Fibroblast of skin of left quadriceps (primary cell): ENCODE results near the gene DNMT3L.
"Not testable (repeated sequence)": the region's sequence is repeated elsewhere in the genome, so short reads cannot be mapped to it uniquely, and the experiment has no call there.

ENCODE experiments used
- DNase-seq, 2 experiments: peaks; one replicate each; pipeline ENCODE4 v3.0.0-alpha.2; 2013; ENCODE audit warnings: low read depth in 2 of 2

Gene DNMT3L

DNA sequence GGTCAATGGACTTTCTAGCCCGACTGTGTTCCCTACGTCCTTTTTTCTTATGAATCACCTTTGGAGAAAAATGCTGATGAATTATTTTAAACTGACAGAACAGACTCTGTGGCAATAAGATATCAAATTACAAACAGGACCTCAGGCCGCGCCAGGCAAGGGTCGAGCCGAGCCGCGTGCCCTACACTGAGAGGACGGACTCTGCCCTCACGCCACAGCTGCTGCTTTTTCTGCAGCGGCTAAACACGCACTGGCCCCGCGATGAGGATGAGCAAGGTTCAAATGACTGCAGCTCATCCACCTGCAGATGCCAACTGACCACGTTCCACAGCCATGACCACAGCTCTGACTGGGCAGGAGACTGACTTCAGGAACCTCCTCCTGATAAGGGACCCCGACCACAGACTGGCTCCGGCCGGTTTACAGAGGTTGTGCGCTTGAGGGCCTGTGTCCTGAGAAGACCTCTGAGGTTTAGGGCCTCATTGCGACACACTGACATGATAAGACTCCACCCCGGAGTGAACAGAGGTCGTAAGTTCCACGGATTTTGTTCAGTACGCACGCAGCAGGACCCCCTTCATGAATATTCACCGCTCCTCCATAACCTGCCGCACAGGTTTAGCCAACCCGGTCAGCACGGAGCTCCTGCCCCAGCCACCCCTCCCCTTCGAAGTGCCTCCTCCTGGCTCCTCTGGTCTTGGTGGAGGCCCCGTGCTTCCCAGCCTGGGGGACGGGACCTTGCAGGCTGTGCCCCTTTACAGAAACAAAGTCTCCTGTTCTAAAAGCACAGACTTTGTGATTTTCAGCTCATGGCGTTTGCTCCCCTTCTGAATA is 12.3 kb downstream of the DNMT3L start:
- DNase-seq = not testable (repeated sequence)

DNA sequence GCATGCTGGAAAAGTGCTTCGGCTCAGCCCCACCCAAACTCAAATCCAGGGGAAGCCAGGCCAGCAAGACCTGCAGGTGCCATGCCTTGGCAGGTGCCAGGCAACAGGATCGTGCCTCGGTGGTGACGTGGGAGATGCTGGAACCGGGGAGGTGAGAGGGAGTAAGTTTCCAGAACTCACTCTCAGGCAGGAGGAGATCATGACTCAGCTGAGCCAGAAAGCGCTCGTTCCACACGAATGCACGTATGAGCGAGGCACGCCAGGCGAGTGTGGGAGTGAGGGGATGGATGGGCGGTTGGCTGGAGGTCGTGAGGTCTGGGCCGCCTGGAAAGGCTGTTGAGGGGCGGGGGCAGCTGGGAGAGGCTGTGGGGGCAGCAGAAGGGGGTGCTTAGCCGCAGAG is 13.8 kb downstream of the DNMT3L start:
- not testable (repeated sequence) for DNase-seq

DNA sequence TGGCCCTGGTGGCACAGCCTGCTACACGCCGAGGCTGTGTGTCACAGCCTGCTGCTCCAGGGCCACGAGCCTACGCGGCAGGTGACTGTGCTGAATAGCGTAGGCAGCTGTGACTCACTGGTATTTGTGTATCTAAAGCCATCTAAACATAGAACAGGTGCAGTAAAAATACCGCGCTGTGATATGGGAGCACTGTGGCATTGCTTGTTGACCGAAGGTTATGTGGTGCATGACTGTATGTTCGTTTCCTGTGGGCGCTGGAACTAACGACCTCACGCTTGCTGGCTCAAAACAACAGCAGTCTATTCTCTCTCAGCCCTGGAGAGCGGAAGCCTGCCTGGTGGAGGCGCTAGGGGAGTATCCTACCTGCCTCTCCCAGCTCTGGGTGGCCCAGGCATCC is 17.7 kb downstream of the DNMT3L start:
- DNase-seq = not testable (repeated sequence)

DNA sequence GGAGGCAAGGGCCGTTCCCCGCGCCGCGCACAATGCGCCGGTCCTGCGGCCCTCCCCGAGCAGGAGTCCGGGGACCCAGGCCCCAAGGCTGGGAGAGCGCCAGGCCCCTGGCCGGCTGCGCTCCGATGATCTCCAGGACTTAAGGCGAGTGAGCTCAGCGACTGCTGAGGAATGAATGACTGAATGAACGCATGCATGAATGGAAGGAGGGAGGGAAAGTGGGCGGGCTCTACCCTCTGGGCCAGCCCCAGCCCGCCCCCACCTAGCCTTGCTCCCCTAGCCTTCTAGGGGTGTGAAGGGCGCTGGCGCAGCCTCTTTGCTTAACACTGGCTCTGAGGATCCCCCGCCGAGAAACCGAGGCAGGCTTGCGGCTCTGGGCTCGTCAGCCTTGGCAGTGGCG is 20.4 kb downstream of the DNMT3L start:
- not testable (repeated sequence) for DNase-seq

DNA sequence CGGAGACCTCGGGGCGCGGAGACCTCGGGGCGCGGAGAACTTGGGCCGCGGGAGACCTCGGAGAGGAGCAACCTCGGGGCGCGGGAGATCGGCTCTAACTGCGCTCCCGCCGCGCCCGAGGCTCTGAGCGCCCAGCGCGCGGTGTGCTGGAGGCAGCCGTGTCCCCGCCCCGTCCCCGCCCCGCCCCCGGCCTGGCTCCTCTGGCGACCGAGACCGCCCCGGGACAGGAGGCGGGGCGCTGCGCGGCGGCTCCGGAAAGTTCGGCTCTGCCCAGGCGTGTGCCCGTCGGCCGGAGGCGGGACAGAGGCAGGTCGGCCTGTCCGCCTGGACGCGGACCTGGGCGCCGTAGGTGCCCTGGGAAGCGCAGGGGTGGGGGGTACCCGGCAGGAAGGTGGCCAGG is 20.9 kb downstream of the DNMT3L start, which contains the start of gene ICOSLG:
ICOSLG (minus strand) TSS at position 102 of the 400 bp plus-strand sequence. CDS start 126 bp downstream, outside the sequence.
- not testable (repeated sequence) for DNase-seq

DNA sequence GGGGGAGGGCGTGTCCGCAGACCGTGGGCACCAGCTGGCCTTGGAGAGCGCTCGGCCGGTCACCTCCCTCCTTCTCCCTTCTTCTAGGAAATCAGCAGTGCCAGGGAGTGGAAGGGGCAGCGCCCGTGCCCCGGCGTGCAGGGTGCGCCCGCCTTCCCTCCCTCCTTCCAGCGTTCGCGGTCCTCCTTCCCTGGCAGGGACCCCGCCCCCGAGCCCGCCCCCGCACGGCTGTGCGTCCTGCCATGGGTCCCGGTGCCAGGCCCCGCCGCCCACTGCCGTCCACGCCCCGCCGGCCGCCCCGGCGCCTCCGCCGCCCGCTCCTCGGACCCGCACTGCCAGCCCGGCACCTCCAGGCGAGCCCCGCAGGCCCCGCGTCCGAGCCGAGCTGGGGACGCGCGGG is 21.3 kb downstream of the DNMT3L start:
- not testable (repeated sequence) for DNase-seq

DNA sequence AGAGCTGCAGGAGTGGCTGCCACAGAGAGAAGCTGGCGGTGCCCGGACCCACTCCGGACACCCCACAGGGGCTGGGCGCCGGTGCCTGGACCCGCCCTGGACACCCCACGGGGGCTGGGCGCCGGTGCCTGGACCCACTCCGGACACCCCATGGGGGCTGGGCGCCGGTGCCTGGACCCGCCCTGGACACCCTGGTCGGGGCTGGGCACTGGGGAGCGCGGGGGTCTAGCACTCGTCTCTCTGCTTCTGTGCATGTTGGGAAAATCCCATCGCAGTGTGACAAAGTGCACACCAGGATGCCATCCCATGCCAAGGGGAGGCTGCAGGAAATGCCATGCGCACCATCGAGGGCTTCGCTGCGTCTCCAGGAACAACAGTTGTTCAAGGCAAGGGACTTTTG is 32.1 kb downstream of the DNMT3L start:
- DNase-seq = not testable (repeated sequence)

DNA sequence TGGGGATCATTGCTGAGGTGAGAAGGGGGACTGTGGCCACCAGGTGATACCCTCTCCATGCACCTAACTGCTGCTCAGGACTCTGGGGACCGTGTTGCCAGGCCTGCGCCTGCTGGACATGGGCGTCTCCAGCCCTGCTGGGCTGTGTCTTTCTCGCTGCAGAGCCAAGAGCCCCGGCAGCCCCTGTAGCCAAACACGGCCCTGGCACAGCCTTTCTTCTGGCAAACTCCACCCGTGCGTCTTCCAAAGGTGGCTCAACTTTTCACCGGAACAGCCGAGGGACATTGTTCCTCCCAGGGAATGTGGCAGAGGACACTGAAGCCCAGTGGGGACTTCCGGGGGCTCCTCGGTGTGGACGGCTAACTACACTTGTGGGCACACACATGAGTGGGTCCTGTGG is 33.6 kb downstream of the DNMT3L start:
- not testable (repeated sequence) for DNase-seq

DNA sequence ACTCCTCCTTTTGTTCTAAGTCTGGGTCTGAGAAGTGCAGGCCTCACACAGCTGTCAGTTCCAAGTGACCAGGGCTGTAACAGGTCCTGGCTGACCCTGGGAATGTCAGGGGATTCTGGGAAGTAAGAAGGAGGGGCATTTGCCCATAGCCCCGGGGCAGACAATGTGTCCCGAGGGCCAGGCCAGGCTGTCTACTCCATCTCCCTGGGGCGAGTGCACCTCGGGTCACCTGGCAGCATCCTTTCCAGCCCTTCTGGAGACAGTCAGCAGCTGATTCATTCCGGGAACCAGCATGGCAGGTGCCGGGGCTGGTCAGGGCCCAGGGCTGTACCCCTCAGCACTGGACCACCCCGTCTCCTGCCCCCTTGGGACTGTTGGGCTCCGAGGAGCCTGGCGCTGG is 34.1 kb downstream of the DNMT3L start:
- DNase-seq = not testable (repeated sequence)

DNA sequence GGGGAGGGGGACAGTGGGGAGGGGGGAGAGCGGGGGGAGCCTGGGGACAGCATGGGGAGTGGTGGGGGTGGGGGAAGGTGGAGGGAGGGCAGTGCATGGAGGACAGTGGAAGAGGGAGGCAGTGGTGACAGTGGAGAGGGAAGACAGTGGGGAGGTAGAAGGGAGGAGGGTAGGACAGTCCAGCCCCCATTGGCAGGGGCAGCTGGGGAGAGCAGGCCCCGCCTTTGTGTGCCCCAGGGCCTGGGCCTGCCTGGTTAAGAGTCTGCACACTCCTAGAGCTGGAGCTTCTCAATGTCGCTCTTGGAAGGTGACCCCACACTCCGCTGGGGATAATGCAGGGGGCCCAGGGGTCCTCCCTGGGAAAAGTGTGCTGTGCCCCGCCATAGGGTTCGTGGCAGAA is 36.1 kb downstream of the DNMT3L start:
- not testable (repeated sequence) for DNase-seq

DNA sequence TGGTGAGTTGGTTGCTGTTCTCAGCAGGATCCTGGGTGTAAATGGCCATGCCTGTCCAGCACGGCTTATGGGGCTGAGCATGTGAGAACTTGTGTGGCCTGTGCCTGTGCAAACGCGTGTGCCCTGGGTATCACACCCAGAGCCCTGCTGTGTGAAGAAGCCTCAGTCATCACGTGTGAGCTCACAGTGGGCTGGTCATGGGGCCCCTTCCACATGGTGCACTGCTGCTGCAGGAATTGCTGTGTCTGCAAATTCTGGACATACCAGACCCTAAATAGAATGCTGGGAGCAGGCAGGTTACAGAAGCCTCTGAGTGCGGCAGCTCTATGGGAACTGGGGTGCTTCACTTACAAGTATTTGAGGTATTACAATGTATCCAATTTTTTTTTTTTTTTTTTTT is 38.4 kb downstream of the DNMT3L start:
- not testable (repeated sequence) for DNase-seq

DNA sequence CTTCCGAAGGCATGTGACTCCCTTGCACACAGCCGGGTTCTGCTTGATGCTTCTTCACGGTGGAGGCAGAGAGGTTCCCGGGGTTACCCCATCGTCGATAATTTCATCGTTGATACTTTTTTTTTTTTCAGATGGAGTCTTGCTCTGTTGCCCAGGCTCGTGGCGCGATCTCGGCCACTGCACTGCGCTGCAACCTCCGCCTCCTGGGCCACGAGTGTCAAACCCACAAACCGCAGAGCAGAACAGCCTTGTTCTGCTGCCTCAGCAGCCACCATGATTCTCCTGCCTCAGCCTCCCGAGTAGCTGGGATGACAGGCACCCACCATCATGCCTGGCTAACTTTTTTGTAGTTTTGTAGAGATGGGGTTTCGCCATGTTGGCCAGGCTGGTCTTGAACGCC is 41.0 kb downstream of the DNMT3L start:
- not testable (repeated sequence) for DNase-seq

DNA sequence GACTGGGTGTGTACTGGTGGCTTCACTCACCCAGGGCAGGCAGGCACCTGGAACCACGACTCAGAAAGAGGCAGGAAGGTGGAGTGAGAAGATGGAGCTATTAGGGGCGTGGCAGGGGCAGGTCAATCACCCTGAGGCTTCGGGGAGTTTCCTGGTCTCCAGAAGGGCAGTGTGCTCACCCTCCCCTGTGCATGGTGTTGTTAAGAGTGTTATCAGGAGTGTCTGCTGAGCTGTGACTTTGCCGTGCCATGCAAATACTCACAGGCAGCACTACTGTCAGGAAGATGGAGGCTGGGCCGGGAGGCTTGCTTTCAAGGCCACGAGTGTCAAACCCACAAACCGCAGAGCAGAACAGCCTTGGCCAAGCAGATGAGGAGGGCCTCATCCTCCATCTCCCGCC is 43.2 kb downstream of the DNMT3L start:
- DNase-seq = not testable (repeated sequence)

DNA sequence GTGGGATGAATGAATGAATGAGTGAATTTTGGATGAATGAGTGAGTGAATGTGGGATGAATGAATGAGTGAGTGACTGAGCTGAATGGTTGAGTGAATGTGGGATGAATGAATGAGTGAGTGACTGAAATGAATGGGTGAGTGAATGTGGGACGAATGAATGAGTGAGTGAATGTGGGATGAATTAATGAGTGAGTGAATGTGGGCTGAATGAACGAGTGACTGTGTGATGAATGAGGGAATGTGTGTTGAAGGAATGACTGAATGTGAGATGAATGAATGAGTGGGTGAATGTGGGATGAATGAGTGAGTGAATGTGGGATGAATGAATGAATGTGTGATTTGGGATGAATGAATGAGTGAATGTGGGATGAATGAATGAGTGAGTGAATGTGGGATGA is 49.7 kb downstream of the DNMT3L start:
- not testable (repeated sequence) for DNase-seq

DNA sequence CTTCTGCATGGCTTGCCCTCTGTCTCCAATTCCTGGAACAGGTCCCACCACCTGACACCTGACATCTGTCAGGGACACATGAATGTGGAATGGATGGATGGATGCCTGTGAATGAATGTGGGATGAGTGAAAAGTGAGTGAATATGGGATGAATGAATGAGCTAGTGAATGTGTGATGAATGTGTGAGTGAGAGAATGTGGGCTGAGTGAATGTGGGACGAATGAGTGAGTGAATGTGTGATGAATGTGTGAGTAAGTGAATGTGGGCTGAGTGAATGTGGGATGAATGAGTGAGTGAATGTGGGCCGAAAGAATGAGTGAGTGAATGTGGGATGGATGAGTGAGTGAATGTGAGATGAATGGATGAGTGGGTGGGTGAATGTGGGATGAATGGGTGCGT is 50.1 kb downstream of the DNMT3L start:
- not testable (repeated sequence) for DNase-seq

DNA sequence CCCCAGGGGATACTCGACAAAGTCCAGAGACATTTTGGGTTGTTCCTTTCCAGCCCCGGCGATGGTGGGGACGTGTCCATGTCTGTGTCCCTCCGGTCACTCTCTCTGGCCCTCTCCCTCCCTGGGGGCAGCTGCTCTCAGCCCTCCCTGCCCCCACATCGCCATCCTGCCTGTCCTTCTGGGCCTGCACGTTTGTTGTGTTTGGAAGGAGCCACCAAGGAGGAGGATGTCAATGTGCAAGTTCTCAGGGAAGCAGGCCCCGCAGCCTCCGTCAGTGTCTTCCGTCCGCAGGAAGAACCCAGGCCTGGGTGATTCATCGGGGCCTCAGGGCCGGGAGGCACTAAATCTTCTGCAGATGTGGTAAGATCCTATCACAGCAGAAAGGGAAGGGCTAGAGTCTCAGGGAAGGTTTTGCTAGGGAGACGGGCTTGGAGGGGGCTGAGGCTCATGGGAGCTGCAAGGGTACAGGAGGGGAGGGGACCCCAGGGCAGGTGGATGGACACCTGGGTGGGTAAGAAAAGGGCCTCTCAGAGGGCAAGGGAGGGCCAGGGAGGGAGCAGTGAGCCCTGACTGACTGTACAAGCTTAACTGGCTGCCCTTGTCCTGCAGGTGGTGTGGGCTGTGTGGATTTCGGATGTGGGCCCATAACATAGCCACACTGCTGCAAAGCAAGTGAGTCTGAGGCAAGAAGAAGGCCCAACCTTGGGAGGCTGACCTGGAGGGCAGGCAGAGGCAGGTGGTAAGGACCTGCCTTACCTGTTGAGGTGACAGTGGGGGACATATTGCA is 53.6 kb downstream of the DNMT3L start:
- not testable (repeated sequence) for DNase-seq

DNA sequence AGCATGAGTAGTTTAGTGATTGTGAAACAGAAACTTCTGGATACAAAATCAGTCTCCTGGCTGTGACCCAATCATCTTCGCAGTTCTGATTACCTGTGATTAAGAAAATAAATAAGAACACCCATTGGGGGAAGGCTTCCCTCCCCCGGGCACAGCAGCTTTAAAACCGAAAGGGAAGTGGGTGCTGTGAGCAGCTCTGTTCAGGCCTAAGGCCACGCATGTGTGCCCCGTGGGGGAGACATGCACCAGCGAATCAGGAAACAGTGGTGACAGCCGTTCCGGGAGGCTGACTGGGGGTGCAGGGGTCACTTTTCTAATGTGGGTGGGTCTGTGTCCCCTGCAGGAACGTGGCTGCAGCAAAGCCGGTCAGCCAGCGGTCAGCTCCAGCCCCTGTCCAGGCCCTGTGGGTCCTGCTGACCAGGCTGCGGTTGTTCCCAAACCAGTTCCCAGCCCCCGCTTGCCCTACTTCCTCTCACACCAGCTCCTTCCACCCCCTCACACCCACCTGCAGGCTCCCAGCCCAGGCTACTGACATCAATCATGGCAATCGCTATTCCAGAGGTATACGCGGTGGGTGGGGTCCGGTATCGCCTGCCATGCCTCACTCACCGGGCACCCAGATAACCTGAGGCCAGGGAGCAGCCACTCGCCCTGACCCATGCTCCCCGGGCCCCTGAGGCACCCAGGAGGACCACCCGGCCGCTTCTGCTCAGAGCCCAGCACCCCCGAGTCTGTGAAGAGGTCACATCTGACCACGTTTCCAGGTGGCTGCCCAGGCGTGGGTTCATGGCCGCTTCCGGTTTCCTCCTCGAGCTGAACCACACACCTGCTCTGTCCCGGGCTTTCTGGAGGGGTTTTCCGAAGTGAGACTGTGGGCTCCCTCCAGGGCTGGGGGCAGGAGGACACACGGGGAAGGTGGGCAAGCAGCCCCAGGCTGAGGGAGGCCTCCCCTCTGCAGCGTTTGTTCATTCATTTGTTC is 54.7 kb downstream of the DNMT3L start:
- DNase-seq = not testable (repeated sequence)

DNA sequence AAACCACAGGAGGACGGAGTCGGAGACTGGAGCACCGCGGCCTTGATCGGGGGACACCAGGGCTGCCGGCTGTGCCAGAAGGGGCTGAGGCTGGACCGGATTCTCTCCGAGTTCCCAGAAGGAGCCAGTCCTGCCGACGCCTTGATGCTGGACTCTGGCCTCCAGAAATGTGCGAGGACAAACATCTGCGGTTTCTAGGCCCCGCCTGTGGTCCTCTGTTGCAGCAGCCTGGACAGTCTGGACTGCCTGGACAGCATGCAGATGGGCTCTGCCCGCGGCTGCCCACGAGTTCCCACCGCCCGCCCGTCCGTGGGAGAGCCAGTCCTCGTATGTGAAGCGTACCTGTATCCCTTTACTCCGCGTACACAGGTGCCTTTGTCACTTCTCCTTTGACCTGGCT is 55.5 kb downstream of the DNMT3L start:
- DNase-seq = not testable (repeated sequence)

DNA sequence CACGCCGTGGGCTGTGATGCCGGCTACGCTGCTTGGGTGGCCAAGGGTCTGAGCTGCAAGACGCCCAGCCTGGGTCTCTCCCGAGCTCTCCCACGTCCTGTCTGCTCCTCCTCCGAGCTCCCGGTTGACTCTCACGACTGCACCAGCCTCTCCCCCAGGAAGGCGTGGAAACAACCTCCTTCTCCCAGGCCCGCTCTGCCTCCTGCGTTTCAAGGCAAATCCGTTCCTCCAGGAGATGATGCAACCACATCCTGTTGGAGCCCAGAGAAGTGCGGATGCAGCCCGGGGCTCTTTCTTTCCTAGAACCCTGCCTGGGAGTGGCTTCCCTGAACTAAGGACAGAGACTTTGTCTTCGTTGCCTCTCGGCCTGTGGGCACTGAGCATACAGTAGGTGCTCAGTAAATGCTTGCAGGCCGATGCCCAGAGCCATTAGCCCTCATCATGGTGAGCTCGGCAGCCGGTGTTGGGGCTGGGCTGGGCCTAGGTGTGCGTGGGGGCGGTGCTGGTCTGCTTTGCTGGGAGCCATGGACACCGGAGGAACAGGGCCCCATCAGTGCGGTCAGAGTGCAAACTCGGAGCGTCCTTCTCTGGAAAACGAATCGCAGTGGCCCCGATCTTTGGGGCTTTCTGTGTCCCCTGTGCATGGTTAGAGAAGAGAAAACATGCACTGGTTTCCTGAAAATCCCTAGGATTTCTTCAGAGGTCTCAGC is 59.0 kb downstream of the DNMT3L start:
- DNase-seq = not testable (repeated sequence)

DNA sequence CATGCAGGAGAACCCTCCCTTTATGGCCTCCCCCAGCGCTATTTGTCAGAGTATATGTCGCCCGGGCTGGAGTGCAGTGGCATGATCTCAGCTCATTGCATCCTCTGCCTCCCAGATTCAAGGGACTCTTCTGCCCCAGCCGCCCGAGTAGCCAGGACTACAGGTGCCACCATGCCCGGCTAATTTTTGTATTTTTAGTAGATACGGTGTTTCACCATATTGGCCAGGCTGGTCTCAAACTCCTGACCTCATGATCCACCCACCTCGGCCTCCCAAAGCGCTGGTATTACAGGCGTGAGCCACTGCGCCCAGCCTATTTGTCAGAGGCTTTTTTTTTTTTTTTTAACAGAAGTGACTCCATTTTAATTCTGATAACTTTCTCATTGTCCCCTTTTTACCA is 61.7 kb downstream of the DNMT3L start:
- not testable (repeated sequence) for DNase-seq

DNA sequence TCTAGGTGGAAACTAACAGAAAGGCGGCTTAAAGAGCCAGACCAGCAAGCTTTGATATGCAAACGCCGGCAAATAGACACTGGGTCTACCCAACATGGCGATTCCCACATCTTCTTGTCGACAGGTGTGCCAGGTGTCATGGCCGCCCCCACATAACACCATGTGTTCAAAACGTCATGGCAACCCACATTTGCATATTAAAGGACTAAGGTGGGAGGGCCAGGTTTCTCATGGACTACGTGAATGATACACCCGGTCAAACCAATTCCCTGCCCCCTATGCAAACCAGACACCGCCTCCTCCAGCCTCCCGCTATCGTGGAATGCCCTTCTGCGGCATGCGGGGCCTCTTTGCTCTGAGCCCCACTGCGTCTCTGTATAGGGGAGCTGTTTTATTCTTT is 62.2 kb downstream of the DNMT3L start:
- DNase-seq = no peak
